Heart left ventricle (tissue), 16 donors: ENCODE measurements around the gene LAMA2. TPM values are rescaled to one million over a fixed set of nuclear protein-coding genes. Genes with fewer than 3 reads are reported as not detected.

Experiments used
- ATAC-seq, 4 donors: fragments of 200-7000 bp; cut with Tn5 transposase; one replicate each; pipeline ENCODE4 v1.9.1; 2020 to 2022; ENCODE audit warnings: moderate library complexity in 4 of 4, mild to moderate bottlenecking in 3 of 4, moderate number of reproducible peaks in 1 of 4
- DNase-seq, 5 donors: peaks; one replicate each; pipeline ENCODE4 v3.0.0-alpha.2; 2020
- H3K27ac ChIP-seq, 12 donors: fragments of 200-600 bp; sonication (generic) in 4 of 12; one replicate each; pipeline versions ENCODE4 v1.5.0 to v1.8.0; 2016 to 2022; ENCODE audit warnings: mild to moderate bottlenecking in 2 of 12
- H3K27me3 ChIP-seq, 9 donors: fragments of 200-600 bp; sonication (generic) in 2 of 9; one replicate each; pipeline versions ENCODE4 v1.5.1 to v1.8.0; 2016 to 2022; ENCODE audit warnings: mild to moderate bottlenecking in 3 of 9
- H3K36me3 ChIP-seq, 9 donors: fragments of 200-600 bp; sonication (generic) in 2 of 9; one replicate each; pipeline versions ENCODE4 v1.5.0 to v1.8.0; 2018 to 2022; ENCODE audit warnings: mild to moderate bottlenecking in 2 of 9
- H3K4me1 ChIP-seq, 12 donors: fragments of 200-600 bp; sonication (generic) in 4 of 12; one replicate each; pipeline versions ENCODE4 v1.5.0 to v1.8.0; 2016 to 2022; ENCODE audit warnings: mild to moderate bottlenecking in 3 of 12
- H3K4me3 ChIP-seq, 12 donors: fragments of 200-600 bp; sonication (generic) in 4 of 12; one replicate each; pipeline versions ENCODE4 v1.5.0 to v1.8.0; 2017 to 2022; ENCODE audit warnings: mild to moderate bottlenecking in 9 of 12, moderate library complexity in 4 of 12
- H3K9me3 ChIP-seq, 12 donors: fragments of 200-600 bp; sonication (generic) in 4 of 12; one replicate each; pipeline versions ENCODE4 v1.5.0 to v1.8.0; 2016 to 2022; ENCODE audit warnings: mild to moderate bottlenecking in 1 of 12
- CTCF ChIP-seq, 12 donors: fragments of 200-600 bp; sonication (generic) in 4 of 12; IDR thresholded peaks; one replicate each; pipeline versions ENCODE4 v1.5.0 to v1.8.0; 2018 to 2022; ENCODE audit warnings: antibody characterized with exemption in 12 of 12, mild to moderate bottlenecking in 5 of 12
- POLR2A ChIP-seq, 2 donors: fragments of 450-650 bp; IDR thresholded peaks; one replicate each; pipeline ENCODE4 v1.6.1; 2017; ENCODE audit warnings: antibody characterized with exemption in 2 of 2, mild to moderate bottlenecking in 2 of 2, moderate library complexity in 2 of 2
- WGBS, 4 donors: extraction: QIAGEN DNeasy Blood & Tissue Kit in 2 of 4; methylation state at CpG; one replicate each; pipeline versions ENCODE4 v1.1.5 to v1.1.7; 2013 to 2018; 5-methylcytosine and 5-hydroxymethylcytosine counted together
- intact Hi-C, 10 donors: fragments of 100-400 bp; cut with DNase I; formaldehyde crosslinking; loops; one replicate each; pipeline versions ENCODE4 v1.11.1 to v1.14.2; 2022
- polyA plus RNA-seq, 2 donors: library from polyadenylated mRNA; stranded (reverse); fragments of 200-250 nt; gene quantifications; one replicate each; pipeline ENCODE4 v1.2.3, GENCODE V29; 2013
- total RNA-seq, 9 donors: library from RNA; depleted of rRNA in 2 of 9; stranded (reverse); fragments of >200 nt in 2 of 9; fragmentation: NEBNext Ultra II Directional in 3 of 9; extraction: Animal tissue kit (Norgen Biotek cat#: 25700) in 3 of 9; gene quantifications; one replicate each; pipeline versions ENCODE4 v1.1.0 to v1.2.4, GENCODE V29; 2016 to 2023
- donor health status: ischemic (EF 13 %, LVEDD 7.1; RV severe dilation, severe dysfunction).
- donor health status: healthy with polysubstance abuse.
- donor health status: DM: no; HTN: yes; CAD: no.
- donor health status: DM: no; HTN: no; CAD: no.
- donor health status: ischemic (EF 25% LVEDD 6.9; RV normal size, moderate dysfunction).
- donor health status: ischemic (EF 25% LVEDD 5.7; RV mildly dilated, moderate dysfunction).
- donor health status: healthy.
- donor health status: DM: yes; HTN: yes; CAD: no.
- donor health status: ischemic (EF 35%, LVEDD 5.7; RV mildly dilated, moderate dysfunction).
- donor health status: nonischemic (EF 11% LVEDD 7.7; RV severe dilation, severe dysfunction).
- donor health status: DM: yes; HTN: yes; CAD: no.
- donor health status: PGD.
- donor health status: ischemic (EF 29% LVEDD 5.4; RV normal size, mild dysfunction).
- donor health status: nonischemic (EF 23%, LVEDD 6.1; RV moderate dilation, normal function).

LAMA2 gene
- total and polyA plus RNA-seq, 11 donors: 34.8 to 299 (median 206) TPM

DNA sequence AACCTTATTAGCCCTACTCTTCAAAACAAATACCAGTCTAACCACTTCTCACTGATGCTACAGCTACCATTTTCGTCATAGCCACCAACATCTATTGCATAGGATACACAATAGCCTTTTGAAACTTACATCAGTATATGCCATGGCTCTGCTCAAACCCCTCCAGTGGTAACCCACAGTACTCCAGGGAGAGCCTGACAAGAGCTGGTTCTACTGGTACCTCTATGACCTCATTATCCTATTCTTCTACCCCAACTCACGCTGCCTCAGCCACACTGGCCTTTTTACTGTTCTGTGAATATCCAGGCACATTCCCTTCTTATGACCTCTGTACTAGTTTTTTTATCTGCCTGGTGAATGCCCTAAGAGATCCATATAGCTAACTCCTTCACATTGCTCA is 669.5 kb downstream of the LAMA2 start:
- TF ChIP-seq CTCF (IDR thresholded peaks at IDR 0.05) (no peak), POLR2A (IDR thresholded peaks at IDR 0.05) (no peak)
- H3K4me1 ChIP-seq: no peaks in the 10 kb centered on the region
- DNase-seq (no peak), ATAC-seq (no peak)
- no peak overlapping the region for H3K27ac ChIP-seq
- no peaks in the 10 kb centered on the region for H3K27me3 ChIP-seq
- H3K36me3 ChIP-seq: no peaks in the 10 kb centered on the region
- no peaks in the 10 kb centered on the region for H3K9me3 ChIP-seq
- intact Hi-C loops: no loop called here
- 89 to 95% (median 92%) methylated on average over 2 of the region's 2 CpGs for WGBS, 4 donors
- no peak overlapping the region for H3K4me3 ChIP-seq

DNA sequence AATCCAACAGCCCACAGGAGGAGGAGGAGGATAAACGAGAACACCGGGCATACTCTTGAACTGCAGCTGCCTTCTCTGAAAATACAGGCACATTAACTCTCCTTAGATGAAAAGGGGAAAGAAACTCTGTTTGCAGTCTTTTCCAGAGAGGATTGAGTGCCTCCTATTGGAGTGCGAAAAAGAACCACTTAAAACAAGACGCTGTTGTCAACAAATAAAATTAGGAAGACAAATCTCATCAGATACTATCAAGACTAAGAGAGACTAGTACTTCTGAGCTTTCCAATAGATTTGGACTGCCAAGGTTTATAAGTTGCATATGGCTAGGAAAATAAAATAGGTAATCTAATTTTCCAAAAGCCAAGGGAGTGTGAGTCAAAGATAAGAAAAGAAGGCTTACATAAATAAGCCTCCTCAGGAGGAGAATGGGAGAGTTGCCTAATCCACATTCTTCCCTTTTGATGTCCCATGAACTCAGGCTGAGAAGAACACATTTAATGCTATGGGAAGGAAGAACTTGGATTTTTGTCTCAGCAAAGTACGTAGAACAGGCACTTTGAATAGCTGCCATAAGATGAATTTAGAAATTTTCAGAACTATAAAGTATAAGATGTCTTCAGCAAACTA is 672.4 kb downstream of the LAMA2 start:
- TF ChIP-seq CTCF (IDR thresholded peaks at IDR 0.05): no peak
- no peak for TF ChIP-seq POLR2A (IDR thresholded peaks at IDR 0.05)
- H3K27me3 ChIP-seq: no peaks in the 10 kb centered on the region
- no peaks in the 10 kb centered on the region for H3K4me1 ChIP-seq
- H3K4me3 ChIP-seq: no peak overlapping the region
- WGBS, 4 donors: 79 to 85% (median 84%) methylated on average over 5 of the region's 5 CpGs
- DNase-seq (no peak), ATAC-seq (no peak)
- H3K36me3 ChIP-seq: no peaks in the 10 kb centered on the region
- no peaks in the 10 kb centered on the region for H3K9me3 ChIP-seq
- H3K27ac ChIP-seq: no peak overlapping the region
- intact Hi-C loops: no loop called here

GRCh38 chr6:129558248-129558647 is 675.3 kb downstream of the LAMA2 start:
- no peak overlapping the region for H3K27ac ChIP-seq
- H3K4me1 ChIP-seq: no peaks in the 10 kb centered on the region
- intact Hi-C loops: no loop called here
- DNase-seq (no peak), ATAC-seq (no peak)
- TF ChIP-seq POLR2A (IDR thresholded peaks at IDR 0.05): no peak
- TF ChIP-seq CTCF (IDR thresholded peaks at IDR 0.05): no peak
- no peak overlapping the region for H3K4me3 ChIP-seq
- no peaks in the 10 kb centered on the region for H3K27me3 ChIP-seq
- H3K9me3 ChIP-seq: no peaks in the 10 kb centered on the region
- WGBS, 4 donors: 86 to 94% (median 93%) methylated on average over 1 of the region's 1 CpG
- no peaks in the 10 kb centered on the region for H3K36me3 ChIP-seq

DNA sequence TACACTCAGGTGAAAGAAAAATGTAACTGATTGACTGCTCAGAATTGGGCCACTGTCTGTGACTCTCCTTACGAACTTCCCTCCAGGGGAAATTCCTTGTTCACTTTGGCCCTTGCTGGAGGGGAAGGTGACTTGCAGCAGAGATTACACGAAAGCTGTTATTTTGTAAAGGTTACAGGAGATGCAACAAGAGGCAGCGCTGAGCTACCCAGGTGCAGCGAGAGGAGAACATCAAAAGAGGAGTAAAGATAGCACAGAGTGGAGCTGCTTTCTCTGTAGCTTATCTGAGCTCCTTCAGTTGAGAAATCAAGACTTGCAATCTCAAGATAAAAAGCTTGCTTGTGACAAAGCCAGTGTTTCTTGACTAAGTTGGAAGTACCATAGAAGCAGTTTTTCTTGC is 682.4 kb downstream of the LAMA2 start:
- Histone ChIP-seq H3K9me3 (peaks cover 0 to 2% (median 0%) of the 10 kb centered on the region in 12 donors), H3K27me3 (no peaks in the 10 kb centered on the region), H3K4me1 (no peaks in the 10 kb centered on the region), H3K4me3 (no peak overlapping the region), H3K27ac (no peak overlapping the region), H3K36me3 (no peaks in the 10 kb centered on the region)
- TF ChIP-seq CTCF (IDR thresholded peaks at IDR 0.05): no peak
- TF ChIP-seq POLR2A (IDR thresholded peaks at IDR 0.05): no peak
- 83 to 90% (median 87%) methylated on average over 4 of the region's 4 CpGs for WGBS, 4 donors
- DNase-seq (no peak), ATAC-seq (no peak)
- intact Hi-C loops: loop anchor here in 2 of 10 donors (5.0 to 10.0 kb wide), 2 partner anchors 61 to 68 kb away; no protein-coding TSS in a partner anchor
